ENCODE measurements around the gene FAM131B.
A peak's percentile ranks its signal among the peaks of the same experiment; 100 is the strongest.
"Not testable (repeated sequence)": the region's sequence is repeated elsewhere in the genome, so short reads cannot be mapped to it uniquely, and the experiment has no call there.

The FAM131B gene

GRCh38 chr7:143362131-143363015 is at the start of gene FAM131B:
Gene FAM131B (minus strand): TSS chr7:143362713. CDS start chr7:143362603, 110 bp downstream.
- DNase-seq (ENCODE audit: low spot score): peak; percentile 57

- no peak for DNase-seq (ENCODE audit: low spot score)
Measured at GRCh38 chr7:143411976-143412708, 49.6 kb upstream of the FAM131B start.

GRCh38 chr7:143410521-143411004 is 48.0 kb upstream of the FAM131B start:
- no peak for DNase-seq (ENCODE audit: low spot score)

GRCh38 chr7:143408686-143409561 is 46.4 kb upstream of the FAM131B start, which contains the start of gene EPHA1:
Gene EPHA1 (minus strand): TSS chr7:143408856. CDS start chr7:143408805, 51 bp downstream.
- no peak for DNase-seq (ENCODE audit: low spot score)

GRCh38 chr7:143408252-143408685 is 45.8 kb upstream of the FAM131B start:
- no peak for DNase-seq (ENCODE audit: low spot score)

GRCh38 chr7:143407287-143408251 is 45.1 kb upstream of the FAM131B start:
- DNase-seq (ENCODE audit: low spot score): no peak

GRCh38 chr7:143406002-143406357 is 43.5 kb upstream of the FAM131B start:
- no peak for DNase-seq (ENCODE audit: low spot score)

- no peak for DNase-seq (ENCODE audit: low spot score)
Measured at GRCh38 chr7:143405173-143406001, 42.9 kb upstream of the FAM131B start.

GRCh38 chr7:143402233-143402632 is 39.7 kb upstream of the FAM131B start:
- DNase-seq (ENCODE audit: low spot score): not testable (repeated sequence)

- DNase-seq (ENCODE audit: low spot score): no peak
Measured at GRCh38 chr7:143401265-143401664, 38.8 kb upstream of the FAM131B start.

- DNase-seq (ENCODE audit: low spot score): no peak
Measured at GRCh38 chr7:143399642-143400041, 37.1 kb upstream of the FAM131B start.

GRCh38 chr7:143399151-143399550 is 36.6 kb upstream of the FAM131B start:
- DNase-seq (ENCODE audit: low spot score): no peak

- no peak for DNase-seq (ENCODE audit: low spot score)
Measured at GRCh38 chr7:143398616-143399015, 36.1 kb upstream of the FAM131B start.

GRCh38 chr7:143397710-143398530 is 35.4 kb upstream of the FAM131B start:
- no peak for DNase-seq (ENCODE audit: low spot score)

GRCh38 chr7:143396625-143397556 is 34.4 kb upstream of the FAM131B start:
- no peak for DNase-seq (ENCODE audit: low spot score)

- no peak for DNase-seq (ENCODE audit: low spot score)
Measured at GRCh38 chr7:143396182-143396581, 33.7 kb upstream of the FAM131B start.
